ENCODE results near the gene RNF150.
A peak's percentile ranks its signal among the peaks of the same experiment; 100 is the strongest.
"Not testable (repeated sequence)": the region's sequence is repeated elsewhere in the genome, so short reads cannot be mapped to it uniquely, and the experiment has no call there.

The RNF150 gene

DNA sequence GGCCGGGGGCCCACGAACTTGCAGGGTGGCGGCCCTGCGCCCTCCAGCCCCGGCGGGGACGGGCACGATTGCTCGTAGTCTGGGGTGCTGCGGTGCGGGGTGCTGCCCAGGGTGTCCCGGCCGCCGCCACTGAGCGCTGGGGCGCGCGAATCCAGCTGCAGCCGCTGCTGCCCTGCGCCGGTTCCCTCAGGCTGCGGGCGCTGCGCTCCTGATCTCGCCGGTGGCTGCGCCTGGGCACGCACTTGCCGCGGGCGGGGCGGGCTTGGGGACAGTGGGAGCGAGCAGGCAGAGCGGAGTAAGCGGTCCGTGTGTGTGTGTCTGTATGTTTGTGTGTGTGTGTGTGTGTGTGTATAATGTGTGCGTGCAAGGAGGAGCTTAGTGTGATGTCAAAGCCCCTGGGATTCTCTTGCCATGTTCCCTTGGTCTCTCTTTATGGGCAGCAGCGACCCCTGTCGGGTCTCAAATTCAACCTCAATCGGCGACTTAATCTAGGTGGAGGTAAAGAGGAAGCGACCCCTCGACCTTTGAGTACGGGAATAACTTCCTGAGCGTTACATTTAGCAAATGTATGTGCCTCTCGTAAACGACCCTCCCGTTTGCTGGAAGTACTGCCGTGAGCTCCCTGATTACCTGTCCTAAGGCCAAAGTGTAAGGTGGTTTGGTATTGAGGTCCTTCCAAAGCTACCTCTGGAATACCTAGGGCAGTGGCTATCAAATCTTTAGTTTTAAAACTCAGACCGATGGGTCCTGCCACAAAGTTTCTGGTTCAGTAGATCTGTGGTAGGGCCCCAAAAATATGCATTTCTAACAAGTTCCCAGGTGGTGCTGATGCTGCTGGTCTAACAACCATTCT lies at the start of gene RNF150:
TSS of gene RNF150 (minus strand) at position 324 of the 853 bp plus-strand sequence.
- peak in 1 of 2 donors; percentile 28 for DNase-seq (ENCODE audit: extremely low read depth in 1 of 2, low read depth in 1 of 2)

DNA sequence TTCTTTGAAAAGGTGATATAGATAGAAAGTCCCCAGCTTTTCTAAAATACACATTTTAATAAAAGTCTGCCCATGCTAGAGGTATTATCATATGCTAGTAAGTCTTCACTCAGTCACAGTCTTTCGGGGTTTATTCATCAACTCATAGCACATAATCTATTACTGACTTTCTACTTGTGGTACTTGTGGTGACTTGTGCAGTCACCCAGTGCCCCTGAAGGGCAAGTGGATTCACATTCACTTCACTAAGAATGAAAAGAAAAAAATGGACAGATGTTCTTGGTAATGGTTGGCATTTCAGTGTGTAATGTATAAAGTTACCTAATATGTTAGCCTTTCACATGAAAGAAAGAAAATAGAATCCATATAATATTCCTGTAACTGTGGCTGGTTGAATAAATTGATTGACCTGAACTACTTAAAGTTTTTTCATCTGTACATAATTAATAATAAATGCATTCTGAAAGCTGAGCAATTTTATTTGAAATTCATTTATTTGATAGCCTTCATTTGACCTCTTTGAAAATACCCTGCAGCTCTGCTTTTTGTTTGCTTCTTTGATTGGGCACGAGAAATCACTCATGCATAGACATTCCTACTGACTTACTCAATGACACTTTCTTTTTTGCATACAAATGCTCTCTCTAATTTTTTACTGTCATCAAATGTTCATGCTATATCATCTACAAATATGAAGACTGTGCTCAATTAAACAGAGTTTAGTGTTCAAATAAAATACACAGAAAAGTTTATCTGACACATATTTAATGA lies 47.9 kb upstream of the RNF150 start:
- DNase-seq (ENCODE audit: extremely low read depth in 1 of 2, low read depth in 1 of 2), result no peak

DNA sequence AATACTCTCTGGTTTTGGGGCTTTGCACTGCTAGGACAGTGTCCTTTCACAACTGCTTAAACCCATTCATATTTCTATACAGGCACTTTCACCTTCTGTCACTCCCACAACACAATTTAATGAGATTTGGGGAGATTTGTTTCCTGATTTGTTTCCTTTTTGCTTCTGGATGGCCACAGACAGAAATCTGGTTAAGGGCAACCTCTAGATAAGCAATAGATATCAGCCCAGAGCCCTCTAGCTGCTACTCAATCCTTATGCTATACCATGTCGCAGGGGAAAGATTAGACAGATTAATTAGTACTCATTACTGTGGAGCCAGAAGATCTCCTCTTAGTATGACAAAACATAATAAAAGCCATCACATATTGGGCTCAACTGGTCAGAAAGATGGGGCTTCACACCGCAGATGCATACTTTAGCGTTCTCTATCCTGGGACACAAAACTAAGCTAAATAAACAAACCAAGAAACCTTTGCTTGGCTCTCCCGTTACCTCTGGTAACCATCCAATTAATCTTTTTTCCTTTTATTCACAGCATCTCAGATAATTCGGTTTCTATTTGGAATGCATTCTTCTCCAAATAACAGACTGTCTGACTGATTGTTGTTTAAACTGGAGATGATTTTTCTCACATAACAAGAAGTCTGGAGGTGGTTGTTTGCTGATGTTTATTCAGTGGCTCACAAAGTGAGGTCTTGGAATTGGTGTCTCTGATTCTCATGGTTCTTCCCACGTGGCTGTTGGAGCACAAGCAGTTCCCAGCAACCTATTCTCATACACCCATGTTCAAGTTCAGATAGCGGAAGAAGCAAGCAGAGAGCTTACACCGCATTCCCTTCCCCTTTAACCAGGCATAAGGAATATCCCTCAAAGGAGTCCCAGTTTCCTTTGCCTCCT lies 46.5 kb upstream of the RNF150 start:
- no peak for DNase-seq (ENCODE audit: extremely low read depth in 1 of 2, low read depth in 1 of 2)

DNA sequence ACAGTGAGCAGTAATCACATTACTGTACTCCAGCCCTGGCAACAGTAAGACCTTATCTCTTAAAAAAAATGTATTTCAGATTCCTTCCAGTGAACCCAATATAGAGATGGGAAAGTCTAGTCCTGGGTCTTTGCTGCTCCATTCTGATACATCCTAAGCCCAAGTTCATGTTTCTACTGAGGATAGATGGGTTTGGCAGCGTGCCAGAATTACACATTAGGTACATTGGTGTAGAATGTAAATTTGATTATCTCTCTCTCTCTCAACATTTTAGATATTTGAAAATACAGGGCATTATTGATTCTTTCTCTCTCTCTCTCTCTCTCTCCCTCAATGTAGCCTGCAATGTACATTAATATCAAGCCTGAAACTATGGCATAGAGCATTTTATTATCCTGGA lies 43.9 kb upstream of the RNF150 start:
- DNase-seq (ENCODE audit: extremely low read depth in 1 of 2, low read depth in 1 of 2), result no peak

DNA sequence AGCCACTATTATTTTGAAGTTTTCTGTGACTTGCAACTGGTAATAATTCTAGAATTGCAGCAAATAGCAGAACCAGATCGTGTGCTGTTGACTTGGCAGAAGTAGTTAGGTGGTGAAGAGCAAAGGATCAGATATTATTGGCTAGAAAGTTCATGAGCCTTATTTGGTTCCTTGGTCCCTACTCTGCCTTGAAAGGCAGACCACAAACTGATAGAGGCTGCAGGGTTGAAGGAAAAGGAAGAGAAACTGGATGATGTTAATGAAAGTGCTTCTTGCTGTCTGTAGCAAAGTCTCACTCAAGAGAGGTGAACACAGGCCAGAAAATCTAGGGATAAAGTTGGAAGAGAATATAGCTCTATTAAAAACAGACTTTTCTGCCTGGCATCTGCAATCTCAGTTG lies 41.2 kb upstream of the RNF150 start:
- DNase-seq (ENCODE audit: extremely low read depth in 1 of 2, low read depth in 1 of 2), result no peak

DNA sequence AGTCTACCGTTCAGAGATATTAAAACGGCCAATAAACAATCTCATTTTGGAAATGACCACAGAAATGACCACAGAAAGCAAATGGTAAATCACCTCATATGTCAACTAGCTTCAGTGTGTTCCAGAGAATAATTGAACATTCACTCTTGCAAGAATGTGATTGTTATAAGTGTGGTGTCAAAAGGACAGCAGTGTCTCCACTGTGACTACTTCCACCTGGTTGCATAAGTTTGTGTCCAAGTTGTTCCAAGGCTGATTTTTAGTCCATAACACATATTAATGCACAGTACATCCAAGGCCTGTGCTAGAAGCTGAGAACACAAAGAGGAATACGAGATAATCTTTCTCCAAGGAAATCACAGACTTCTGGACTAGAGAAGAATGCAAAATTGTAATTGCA lies 37.4 kb upstream of the RNF150 start:
- no peak for DNase-seq (ENCODE audit: extremely low read depth in 1 of 2, low read depth in 1 of 2)

DNA sequence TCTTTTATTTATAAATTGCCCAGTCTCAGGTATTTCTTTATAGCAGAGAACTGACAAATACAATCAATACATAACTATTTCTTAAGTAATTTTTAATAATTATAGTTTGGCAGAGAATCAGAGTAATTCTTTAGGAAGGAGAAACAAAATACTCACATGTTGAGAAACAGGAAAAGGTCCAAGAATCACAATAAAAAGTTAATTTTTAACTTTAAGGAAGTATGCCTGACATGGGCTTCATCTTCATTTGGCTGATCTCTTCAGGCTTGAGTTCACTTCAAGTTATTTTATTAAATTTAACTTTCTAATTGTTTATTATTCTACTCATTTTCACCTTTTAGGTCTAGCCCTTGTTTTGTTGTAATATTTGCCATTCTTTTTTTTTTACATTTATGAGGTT lies 36.1 kb upstream of the RNF150 start:
- DNase-seq (ENCODE audit: extremely low read depth in 1 of 2, low read depth in 1 of 2), result no peak

DNA sequence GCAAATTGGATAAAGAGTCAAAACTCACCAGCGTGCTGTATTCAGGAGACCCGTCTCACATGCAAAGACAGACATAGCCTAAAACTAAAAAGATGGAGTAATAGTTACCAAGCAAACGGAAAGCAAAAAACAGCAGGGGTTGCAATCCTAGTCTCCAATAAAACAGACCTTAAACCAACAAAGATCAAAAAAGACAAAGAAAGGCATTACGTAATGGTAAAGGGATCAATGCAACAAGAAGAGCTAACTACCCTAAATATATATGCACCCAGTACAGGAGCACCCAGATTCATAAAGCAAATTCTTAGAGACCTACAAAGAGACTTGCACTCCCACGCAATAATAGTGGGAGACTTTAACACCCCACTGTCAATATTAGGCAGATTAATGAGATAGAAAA lies 31.7 kb upstream of the RNF150 start:
- not testable (repeated sequence) for DNase-seq (ENCODE audit: extremely low read depth in 1 of 2, low read depth in 1 of 2)

DNA sequence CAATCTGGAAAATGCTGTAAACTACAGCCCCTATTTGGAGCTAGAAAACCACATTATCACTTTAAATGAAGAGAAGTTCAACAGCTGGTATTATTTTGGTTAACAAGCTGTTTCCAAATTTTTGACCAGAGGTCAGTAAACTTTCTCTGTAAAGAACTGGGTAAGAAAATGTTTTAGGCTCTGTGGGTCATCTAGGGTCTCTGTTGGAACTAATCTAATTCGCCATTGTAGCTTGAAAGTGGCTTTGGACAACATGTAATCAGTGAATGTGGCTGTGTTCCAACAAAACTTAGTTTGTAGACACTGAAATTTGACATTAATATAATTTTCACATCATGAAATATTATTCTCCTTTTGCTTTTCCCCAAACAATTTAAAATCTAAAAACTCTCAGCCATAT lies 25.8 kb upstream of the RNF150 start:
- no peak for DNase-seq (ENCODE audit: extremely low read depth in 1 of 2, low read depth in 1 of 2)

DNA sequence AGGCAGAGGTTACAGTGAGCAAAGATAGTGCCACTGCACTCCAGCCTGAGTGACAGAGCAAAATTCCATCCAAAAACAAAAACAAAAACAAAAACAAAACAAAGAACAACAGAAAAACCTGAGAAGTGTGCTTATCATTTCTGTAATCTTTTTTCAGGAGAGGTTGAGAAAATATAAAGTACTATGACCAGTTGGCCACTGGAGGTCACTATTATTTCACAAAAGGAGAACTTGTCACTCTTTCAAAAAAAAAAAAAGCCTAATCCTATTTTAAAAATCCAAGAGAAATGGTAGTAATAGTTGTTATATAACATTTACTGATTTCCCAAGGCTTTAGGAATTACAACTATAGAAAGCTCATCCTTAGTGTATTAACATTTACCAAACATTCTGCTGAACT lies 24.9 kb upstream of the RNF150 start:
- DNase-seq (ENCODE audit: extremely low read depth in 1 of 2, low read depth in 1 of 2), result no peak

DNA sequence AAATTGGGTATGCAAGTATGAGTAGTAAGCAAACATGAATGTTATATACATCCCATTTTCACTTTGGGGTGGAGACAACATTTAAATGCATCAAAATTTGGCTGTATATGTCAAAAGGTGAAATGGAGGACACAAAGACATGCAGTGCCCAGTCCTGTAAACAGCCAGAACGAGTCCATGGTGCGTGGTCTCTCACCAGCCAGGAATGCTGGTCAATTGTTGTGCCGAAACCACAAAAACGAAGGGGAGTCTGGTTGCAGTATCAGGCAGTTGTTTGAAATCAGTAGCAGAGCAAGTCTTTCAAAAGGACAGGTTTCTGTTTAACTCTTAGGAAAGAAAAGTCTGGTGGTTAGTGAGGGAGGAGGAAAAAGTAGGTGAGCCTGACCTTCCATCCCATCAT lies 22.3 kb upstream of the RNF150 start:
- DNase-seq (ENCODE audit: extremely low read depth in 1 of 2, low read depth in 1 of 2), result no peak

DNA sequence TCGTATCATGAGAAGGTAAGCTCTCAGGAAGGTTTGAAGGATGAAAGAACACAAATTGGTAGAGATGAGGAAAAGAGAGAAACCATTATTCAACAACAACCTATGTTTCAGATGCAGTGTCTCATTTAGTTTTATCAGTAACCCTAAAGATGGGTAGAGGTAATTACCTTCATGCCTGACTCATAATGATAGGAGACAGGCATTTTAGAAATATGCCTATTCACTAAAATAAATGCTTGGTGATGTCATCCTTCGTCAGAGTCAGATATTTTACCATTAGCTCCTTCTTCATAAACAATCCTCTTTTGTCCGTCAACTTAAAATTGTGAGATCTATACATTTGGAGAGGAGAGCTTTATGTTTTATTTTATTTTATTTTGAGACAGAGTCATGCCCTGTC lies 21.5 kb upstream of the RNF150 start:
- DNase-seq (ENCODE audit: extremely low read depth in 1 of 2, low read depth in 1 of 2), result no peak

DNA sequence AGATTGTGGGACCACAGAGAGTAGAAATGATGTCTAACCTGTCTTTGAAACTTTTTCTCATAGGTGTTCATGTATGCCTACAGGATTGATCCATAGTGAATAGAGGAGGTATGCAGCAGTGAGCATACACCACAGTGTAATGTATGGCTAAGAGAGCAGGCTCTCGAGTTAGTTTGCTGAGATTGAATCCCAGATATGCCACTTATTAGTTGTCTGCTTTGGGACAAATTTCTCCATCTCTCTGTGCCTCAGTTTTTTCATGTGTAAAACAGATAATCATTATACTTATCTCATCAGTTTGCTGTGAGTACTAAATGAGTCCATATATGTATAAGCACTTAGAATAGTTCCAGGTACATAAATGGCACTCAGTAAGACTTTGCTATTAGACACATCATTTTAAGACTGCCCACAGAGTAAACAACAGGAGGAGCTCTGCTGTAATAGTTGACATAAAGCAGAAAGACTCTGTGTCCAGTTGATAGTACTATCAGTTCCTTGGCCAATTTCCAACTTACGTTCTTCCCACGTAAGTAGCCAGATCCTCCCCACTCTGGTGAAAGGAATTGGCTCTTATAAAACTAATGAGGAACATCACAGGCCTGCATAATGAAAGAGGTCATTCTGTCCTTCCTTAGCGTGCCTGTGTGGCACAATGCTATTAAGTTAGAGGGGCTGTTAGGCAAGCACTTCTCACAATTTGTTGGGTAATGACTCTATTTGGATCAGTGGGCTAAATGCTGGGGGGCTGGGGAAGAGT lies 20.7 kb upstream of the RNF150 start:
- no peak for DNase-seq (ENCODE audit: extremely low read depth in 1 of 2, low read depth in 1 of 2)

DNA sequence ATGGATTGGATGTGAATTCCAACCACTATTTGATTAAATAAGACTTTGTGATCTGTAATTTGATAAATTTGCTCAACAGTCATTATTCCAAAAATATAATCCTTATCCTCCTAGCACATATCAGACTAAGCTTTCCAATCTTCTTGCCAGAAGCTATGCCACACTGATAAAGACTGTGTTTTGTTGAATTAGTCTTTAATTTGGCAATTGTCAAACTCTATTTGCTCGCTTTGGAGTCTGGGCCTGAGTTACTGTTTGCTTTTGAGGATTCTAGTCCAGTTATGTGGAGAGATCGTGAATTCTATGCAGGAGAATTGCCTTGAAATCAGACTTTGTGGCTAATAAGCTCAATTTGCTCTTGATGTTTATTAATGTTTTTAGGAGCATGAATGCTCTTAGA lies 10.9 kb upstream of the RNF150 start:
- no peak for DNase-seq (ENCODE audit: extremely low read depth in 1 of 2, low read depth in 1 of 2)

DNA sequence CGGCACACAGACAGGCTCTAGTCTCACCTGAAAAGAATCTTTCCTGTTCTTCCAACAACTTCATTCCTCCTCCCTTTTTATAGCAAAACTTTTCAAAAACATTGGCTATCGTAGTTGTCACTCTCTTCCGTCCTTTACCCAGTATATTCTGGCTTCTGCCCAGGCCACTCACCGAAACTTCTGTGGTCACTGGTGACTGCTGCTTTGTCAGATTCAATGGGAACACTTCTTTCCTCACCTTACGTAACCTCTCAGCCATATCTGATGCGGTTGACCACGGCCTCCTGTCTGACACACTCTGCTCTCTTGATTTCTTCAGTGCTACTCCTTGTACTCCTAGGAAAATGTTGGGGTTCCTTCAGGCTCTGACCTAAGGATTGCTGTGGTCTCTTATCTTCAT lies 9.2 kb upstream of the RNF150 start:
- DNase-seq (ENCODE audit: extremely low read depth in 1 of 2, low read depth in 1 of 2), result no peak

DNA sequence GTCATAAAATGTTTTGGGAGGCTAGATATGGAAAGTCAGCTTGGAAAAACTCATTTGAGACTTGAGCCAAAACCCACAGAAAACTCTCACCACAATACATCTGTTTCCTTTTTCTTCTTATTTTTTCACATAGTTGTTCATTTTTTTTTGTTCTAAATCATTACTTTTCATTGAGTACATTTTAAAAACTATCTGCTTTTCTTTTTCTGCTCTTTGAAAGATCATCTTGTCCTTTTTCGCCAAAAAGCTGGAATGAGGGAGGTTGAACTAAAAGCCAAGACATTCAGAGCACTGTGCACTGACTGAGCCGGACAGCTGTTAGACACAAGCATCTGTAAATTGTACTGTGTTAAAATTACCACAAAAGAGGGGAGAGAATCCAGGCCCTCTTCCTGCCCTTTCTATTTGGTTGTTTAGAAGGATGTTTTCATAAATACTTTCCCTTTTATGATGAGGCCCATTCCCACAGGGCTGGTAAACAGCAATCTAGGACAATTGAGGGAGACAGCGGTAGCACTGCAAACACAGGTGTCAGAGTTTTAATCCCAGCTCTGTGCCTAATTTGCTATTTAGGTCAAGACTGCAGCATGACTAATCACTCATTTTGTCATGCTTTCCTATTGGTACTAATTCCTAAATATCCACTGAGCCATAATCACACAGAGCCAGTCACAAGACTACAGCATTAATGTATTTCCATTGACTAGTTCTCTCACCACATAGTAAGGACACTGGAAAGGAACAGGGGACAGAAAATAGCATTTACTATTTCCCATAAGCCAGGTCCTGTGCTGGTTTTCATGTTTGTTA lies 7.3 kb upstream of the RNF150 start:
- no peak for DNase-seq (ENCODE audit: extremely low read depth in 1 of 2, low read depth in 1 of 2)

DNA sequence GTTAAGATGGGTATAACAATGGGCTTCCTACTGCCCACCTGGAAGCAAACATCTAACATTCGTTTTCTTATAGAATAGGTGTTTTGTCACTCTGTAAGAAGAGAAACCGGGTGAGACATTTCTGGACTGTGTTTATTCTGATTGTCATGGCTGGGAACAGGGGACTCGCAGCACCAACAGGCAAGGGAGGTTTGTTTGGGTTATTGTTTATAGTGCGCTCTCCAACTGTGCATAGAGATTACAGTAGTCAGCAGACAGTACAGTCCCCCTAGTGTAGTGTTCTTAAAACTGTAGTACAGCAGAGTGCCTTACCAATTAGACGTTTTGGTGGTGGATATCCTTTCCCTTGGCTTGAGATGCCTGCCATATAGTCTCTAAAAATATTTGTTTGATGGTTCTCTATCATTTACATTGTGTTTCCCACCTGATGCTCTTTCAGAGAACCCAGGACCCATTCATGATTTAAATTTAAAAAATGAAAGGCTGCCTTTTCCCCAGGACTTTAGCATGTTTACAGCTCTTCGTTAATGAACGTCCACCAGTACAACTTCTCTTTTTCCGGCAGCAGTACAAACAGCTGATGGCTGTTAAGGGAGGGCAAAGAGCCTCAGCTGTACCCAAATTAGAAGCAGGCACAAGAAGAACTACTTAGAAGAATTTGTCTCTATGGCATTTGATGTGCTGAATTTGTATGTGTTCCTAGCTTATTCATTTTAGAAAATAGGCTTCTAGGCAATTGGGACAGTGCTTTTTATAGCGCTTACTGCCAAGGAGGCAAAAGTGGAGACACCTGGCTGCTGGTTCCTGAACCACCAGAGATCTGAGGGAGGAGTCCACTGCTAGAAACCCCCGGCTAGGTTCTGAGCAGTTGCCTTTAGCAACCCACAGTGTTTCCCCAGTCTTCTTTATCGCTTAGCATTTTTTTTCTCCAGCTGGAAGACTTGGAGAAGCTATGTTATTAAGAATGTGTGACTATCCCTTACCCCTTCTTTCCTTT lies 1.0 kb upstream of the RNF150 start:
- no peak for DNase-seq (ENCODE audit: extremely low read depth in 1 of 2, low read depth in 1 of 2)

DNA sequence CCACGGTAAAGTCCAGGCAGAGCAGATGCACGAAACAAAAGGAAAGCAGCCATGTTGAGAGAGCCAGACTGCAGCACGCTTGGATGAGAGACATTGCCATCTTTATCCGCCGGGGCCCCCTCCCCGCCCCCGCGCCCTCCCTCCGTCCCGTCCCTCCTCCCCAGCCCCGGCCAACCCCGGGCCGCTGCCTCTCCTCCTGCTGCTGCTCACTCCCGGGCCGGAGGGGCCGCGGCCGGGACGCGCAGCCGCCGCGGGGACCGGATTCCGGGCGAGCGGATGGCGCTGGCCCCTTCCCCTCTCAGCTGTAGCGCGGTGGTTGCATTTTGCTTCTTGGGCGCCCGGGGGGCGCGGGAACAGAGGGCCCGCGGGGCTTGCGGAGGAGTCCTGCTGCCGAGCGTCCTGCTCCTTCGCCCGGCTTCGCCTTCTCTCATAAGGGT lies 542 bp downstream of the RNF150 start:
- DNase-seq (ENCODE audit: extremely low read depth in 1 of 2, low read depth in 1 of 2), result no peak
